GM12892 (cell line): ENCODE measurements around the gene RTN4RL1.

Experiments
- DNase-seq: peaks from one replicate; pipeline ENCODE4 v3.0.0; 2011; ENCODE audit not compliant: insufficient read length
- FAIRE-seq: peaks from 2 replicates; lab custom pipeline; 2011; peaks lifted over from hg19 to GRCh38; lab: Jason Lieb, UNC
- POLR2A ChIP-seq: IDR thresholded peaks from 2 replicates; pipeline ENCODE4 v1.6.1; 2011; ENCODE audit warnings: low read depth, low read length, control low read depth
- POLR2AphosphoS5 ChIP-seq: IDR thresholded peaks from 2 replicates; pipeline ENCODE4 v1.6.1; 2011; ENCODE audit warnings: low read depth, low read length, control low read depth
- TAF1 ChIP-seq: IDR thresholded peaks from 2 replicates; pipeline ENCODE4 v1.6.1; 2011; ENCODE audit warnings: low read depth, mild to moderate bottlenecking, control low read depth, low read length, borderline replicate concordance

The RTN4RL1 gene

DNA sequence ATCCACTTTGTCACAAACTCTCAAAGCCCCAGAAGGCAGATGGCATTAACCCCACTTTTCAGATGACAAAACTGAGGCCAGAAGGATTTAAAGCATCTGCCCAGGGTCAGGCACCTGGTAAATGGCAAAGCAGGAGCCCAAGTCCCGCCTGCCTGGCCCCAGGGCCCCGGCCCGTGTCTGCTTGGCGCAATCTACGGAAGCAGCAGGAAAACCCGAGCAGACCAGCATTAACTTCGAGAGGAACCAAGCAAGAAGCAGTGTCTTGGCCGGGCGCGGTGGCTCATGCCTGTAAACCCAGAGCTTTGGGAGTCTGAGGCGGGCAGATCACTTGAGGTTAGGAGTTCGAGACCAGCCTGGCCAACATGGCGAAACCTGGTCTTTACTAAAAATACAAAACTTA is 21.6 kb downstream of the RTN4RL1 start:
- TF ChIP-seq TAF1, result no peak
- TF ChIP-seq POLR2AphosphoS5, result no peak
- TF ChIP-seq POLR2A, result no peak
- FAIRE-seq (no peak), DNase-seq (no peak)

DNA sequence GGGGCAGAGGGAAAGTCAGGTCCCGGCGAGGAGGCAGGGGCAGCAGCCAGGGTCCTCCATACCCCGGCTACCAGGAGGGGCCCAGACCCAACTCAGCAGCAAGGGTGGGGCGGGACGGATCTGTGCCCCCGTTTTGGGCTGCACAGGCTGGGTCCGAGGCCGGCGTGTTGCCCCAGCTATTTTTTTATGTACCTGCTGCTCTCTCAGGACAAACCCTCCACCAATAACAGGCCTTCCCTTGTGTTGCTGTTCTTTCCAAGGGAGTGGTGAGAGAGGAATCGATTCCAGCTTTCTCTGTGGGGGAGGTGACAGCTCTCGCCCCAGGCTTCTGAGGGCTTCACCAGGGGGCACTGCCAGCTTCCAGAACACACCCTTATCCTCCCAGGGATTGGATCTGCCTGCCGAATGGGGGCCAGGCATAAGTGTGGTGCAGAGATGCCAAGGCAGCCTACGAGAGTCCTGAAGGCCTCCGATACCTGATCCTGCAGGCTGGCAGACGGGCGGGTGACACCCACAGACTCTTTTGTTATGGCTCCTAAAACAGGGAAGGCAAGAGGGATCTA is 22.3 kb downstream of the RTN4RL1 start:
- TF ChIP-seq POLR2AphosphoS5, result no peak
- no peak for TF ChIP-seq TAF1
- TF ChIP-seq POLR2A, result no peak
- DNase-seq (no peak), FAIRE-seq (no peak)

DNA sequence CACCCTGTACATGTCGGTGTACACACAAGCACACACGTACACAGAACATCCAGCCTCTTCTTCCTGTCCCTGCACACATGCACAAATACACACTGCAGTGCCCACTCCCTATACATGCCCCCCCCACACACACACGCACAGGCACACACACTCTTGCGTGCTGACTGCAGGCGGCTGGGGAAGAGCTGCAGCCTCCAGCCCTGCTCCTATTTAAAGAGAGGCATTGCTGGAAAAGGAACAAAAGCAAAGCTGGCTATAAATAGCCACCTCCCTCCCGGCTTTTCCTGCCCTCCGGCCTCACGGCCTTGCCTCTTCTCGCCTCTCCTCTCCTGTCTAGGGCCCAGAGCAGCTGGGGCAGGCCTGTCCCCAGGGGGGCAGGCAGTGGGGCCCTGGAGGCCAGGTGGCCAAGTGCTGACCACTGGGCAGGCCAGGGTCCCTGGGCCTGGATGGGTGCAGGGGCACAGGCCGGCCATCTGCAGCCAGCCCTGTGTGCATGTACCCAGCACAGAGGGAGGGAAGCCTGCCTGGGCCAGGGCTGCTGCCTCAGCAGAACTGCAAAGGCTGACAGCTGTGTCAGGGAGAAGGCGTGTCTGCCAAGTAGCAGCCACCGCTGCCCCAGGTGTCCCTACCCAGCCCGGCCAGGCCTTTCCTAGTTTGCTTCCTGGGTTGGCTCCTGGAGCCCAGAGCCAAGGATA is 25.4 kb downstream of the RTN4RL1 start:
- no peak for FAIRE-seq
- TF ChIP-seq POLR2AphosphoS5, result no peak
- no peak for TF ChIP-seq POLR2A
- no peak for TF ChIP-seq TAF1
- DNase-seq, result no peak

DNA sequence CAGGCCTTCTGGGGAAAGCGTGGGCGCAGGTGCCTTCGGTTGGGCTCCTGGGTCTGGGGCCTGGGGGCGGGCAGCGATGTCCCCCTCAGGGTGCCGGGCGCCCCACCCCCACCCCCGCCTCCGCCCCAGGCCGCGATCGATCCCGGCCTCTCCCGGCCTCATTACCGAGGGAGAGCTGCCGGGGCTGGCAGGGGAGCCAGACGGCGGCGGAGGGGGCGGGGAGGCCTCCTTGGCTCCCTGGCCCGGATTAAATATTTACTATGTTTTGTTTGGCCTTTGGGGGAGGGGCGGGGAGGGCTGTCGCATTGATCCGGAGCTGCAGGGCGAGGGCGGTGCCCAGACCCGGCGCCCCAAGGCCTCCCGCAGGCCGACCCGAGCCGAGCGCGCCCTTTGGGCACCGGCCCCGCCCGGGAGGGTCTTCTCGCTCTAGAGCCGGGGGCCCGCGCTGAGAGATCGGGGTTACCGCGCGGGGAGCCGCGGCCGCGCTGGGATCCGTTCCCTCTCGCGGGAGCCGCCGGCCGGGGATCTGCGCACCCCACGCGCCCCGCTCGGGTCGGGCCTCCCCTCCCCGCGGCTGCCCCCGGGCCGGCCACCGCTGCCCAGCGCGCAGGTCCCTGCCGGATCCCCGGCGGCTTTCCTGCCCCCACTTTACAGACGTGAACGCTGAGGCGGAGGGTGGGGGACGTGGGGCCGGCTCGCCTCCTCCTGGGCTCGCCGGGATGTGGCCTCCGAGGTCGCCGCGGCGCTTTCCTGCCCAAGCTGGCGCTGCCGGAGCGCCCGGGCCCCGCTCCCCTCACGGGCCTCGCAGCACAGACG is 27.0 kb downstream of the RTN4RL1 start:
- TF ChIP-seq POLR2AphosphoS5 (no peak), TAF1 (no peak), POLR2A (no peak)
- no peak for DNase-seq
- FAIRE-seq, result no peak

DNA sequence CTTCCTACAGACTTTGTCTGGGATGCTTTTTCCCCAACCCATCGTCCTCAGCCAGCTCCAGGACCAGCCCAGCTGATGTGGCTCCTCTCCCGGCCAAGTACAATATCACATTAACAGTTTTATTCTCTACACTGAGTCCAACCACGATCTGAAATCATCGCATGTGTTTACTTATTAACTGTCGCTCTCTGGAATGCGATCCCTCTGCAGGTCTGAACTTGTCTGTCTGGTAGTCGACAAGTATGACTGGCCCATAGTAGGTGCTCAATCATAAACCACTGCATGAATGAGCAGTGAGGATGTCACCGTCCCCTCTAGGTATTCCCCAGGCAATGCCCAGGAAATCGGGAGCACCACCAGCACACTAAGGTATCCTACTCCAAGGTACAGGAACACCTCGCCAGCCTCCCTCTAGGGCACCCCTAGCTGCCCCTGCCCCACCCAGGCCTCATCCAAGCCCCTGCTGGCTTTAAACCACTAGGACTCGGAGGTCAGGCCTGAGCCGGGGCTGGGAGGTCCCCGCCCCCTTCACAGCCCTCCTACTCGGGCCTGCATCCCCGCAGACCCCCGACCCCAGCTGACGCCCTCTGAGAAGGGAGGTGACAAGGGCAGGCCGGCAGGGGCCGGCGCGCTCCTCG is 27.7 kb downstream of the RTN4RL1 start:
- TF ChIP-seq TAF1, result no peak
- no peak for TF ChIP-seq POLR2AphosphoS5
- no peak for TF ChIP-seq POLR2A
- DNase-seq, result no peak
- no peak for FAIRE-seq

DNA sequence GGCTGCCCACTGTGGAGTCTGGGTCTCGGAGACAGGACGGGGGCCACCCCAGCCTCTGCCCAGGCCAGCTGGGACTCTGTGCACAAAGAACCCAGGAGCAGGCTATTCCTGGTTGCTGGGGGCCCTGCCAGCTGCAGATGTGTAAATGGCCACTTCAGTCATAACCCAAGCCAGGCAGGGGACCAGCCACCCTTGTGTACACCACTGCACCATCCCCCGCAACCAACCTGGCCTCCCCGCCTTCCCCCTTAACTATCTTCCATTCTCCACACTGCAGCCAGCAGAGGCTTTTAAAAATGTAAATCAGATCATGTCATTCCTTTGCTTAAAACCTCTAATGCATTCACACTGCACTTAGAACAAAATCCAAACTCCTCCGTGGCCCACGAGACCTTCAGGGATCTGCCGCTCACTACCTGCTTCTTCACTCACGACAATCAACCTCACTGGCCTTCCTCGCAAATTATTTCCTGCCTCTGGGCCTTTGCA is 28.3 kb downstream of the RTN4RL1 start:
- no peak for DNase-seq
- no peak for TF ChIP-seq POLR2AphosphoS5
- no peak for TF ChIP-seq TAF1
- TF ChIP-seq POLR2A, result no peak
- no peak for FAIRE-seq

DNA sequence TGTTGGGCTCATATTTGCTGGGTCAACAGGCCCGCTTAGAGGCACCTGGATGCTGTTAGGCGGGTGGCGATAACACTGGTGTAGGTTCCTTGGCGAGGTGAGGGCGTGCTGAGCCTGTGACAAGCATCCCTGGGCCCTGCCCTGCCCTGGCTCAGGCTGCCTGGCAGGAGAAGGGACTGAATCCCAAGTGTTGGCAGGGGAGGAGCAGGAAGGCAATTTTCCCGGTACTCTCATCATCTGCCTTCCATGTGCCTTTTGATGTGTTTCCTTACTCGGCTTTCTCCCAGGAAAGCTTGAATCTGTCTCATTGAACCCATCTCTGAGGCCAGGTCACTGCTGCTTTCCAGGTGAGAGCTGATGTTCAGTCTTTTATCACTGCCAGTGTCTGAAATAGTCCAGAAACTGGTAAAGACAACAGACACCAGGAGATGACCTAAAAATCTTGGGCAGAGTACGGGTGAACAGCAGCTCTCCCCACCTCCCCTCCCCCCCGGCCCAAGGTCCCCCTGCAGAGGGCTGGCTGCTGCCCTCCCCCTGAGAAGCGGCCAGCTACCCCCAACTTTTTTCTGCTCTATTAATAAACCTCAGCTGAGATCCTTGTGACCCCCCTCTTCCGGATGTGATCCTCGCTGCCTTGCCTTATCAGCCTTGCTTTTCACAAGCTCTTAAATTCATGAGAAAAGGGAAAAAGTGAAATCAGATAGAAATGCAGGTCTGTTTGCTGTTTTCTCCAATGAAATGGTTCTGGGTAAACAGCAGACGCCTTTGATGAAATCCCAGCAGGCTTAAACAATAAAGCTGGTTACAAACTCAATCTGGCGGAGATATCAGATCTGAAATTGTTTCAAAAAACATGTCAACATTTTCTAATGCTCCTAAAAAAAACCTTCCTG is 29.0 kb downstream of the RTN4RL1 start:
- DNase-seq, result no peak
- FAIRE-seq, result no peak
- no peak for TF ChIP-seq POLR2A

DNA sequence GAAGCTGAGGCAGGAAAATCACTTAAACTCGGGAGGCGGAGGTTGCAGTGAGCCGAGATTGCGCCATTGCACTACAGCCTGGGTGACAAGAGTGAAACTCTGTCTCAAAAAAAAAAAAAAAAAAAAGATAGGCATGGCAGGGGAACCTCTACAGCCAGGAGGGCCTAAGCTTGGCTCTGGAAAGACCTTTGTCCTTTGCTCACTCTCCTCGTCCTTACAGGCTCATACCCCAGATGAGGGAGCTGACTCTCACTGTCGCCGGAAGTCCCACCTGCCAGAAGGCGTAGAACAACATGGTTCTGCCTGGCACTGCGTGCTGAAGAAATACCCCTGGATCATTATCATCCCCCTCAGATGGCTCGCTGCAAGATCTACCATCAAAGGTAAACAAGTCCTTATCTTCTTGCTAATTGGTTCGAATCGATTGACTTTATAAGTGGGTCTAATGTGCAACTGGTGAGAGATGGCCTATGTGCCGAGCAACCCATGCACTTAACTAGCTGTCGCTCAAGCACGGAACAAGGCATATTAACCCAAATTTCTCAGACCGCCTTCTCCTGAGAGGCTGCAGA is 29.7 kb downstream of the RTN4RL1 start:
- FAIRE-seq (no peak), DNase-seq (no peak)
- TF ChIP-seq POLR2A (no peak), POLR2AphosphoS5 (no peak), TAF1 (no peak)

DNA sequence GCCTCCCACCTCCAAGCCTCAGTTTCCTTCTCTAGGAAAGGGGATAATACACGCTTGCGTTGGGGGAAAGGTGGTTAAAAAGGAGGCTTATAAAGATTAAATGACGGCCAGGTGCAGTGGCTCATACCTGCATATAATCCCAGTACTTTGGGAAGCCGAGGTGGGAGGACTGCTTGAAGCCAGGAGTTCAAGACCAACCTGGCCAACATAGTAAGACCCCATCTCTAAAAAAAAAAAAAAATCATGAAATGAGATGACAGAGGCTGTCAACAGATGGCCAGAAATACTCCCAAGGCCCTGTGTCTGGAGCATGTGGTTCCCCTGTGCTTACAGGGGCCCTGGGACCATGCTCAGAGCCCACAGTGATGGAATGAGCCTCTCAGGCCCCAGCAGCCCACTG is 30.4 kb downstream of the RTN4RL1 start:
- DNase-seq (no peak), FAIRE-seq (no peak)
- TF ChIP-seq POLR2AphosphoS5 (no peak), TAF1 (no peak), POLR2A (no peak)

DNA sequence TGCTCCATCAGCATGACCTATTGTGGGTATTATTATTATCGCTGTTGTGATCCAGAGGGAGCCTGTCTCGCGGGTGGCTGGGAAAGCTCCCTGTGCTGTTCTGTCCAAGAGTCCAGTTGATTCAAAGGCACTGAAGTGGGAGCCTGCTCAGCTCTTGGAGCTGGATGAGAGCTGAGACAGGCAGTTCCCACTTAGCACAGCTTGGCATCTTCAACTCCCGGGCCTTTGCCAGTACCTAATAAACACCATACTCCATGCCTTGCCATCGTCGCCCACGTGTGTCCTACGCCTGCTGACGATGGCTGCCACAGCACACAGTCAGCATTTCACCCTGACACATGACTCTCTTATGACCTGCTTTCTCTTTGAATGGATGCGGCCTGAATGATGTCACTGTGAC is 32.6 kb downstream of the RTN4RL1 start:
- DNase-seq (no peak), FAIRE-seq (no peak)
- no peak for TF ChIP-seq TAF1
- TF ChIP-seq POLR2A, result no peak
- no peak for TF ChIP-seq POLR2AphosphoS5

DNA sequence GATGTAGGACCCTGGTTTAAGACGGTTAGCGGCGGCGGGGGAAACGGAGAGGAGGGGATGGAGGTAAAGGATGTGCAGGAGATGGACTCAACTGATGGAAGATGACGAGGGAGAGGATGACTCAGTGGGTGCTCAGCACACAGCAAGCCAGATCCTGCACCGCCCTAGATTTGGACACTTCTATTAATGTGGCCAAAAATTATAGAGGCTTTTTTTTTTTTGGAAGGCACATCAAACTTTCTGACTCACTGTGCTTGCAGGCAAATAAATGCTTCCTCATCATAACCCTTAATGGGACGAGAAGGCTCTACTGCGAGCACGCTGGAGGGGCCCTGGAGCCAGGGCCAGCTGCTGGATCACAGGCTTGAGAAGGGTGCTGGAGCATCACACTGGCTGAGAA is 36.0 kb downstream of the RTN4RL1 start:
- no peak for FAIRE-seq
- no peak for DNase-seq

More for the DNA sequence above, 36.0 kb downstream of the RTN4RL1 start:
- TF ChIP-seq POLR2AphosphoS5, result no peak
- no peak for TF ChIP-seq TAF1
- TF ChIP-seq POLR2A, result no peak
